Nucleus accumbens (tissue), 56 donors: ENCODE data around the gene SPINDOC.
"Not testable (repeated sequence)": the region's sequence is repeated elsewhere in the genome, so short reads cannot be mapped to it uniquely, and the experiment has no call there.

Source experiments
- DNase-seq, 56 donors: peaks; one replicate each; lab custom pipeline; 2025; lab: John Stamatoyannopoulos, UW

The SPINDOC gene

DNA sequence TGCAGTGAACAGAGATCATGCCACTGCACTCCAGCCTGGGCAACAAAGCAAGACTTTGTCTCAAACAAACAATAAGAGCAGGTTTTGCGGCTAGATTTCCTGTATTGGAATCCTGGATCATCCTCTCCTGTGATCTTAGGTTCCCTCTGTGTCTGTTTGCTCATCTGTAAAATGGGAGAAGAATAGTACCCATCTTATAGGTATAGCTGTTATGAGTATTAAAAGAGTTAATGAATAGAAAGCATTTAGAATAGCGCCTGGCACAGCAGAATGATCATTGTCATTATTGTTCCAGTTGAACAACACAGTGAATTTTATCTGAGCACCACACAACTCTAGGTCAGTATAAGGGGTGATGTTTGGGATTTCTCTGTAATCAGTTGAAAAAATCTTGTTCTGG lies 36.4 kb downstream of the SPINDOC start:
- DNase-seq: no peak

DNA sequence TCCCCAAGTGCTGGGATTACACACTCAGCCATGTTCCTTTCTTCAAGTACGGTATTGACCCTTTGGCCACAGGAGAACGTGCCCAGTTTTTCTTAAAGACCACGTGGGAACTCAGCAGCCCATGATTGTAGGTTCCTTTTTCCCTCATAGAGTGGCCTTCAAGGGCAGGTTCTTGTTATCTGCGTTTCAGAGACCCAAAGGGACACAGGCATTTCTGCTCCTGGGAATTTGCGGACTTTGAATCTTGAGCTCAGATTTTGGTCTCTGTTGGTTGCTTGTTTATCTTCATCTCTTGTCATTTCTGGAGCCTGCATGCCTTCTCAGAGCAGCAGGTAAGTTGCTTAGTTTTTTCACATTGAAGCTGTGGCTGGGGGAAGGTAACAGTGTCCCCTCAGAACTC lies 37.7 kb downstream of the SPINDOC start:
- no peak for DNase-seq

DNA sequence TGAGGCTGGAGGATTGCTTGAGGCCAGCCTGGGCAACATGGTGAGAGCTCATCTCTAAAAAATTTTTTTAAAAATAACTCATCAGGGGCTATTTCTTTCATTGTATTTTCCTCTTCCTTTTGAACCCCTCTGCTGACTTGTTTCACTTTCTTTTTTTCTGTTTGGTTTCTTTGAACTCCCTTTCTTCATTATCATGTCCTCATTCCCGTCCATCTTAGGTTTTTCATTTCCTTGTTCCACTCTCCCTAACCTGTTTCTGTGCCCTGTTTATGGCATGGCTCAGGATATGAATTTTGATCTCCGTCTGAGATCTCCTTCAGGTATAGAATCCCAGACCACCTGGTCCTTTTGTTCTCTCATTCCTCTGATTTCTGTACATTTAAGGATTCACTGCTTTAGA lies 38.1 kb downstream of the SPINDOC start:
- DNase-seq: no peak

DNA sequence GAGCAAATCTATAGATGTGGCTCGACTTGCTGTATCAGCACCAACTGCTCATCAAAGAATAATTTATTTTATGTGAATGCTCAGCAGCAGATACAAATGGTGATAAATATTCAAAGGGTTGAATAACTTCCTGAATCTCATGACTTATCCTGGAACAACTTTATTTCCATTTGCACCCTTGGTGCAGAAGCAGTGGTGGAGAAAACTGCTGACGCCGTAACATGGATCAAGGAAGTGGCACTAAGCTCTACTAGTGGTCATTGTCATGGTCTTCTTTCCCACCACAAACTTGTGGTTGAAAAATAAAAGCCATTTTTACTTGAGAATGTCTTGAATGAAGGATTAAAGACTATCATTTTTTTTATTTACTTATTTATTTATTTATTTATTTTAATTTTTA lies 40.2 kb downstream of the SPINDOC start:
- DNase-seq: no peak

DNA sequence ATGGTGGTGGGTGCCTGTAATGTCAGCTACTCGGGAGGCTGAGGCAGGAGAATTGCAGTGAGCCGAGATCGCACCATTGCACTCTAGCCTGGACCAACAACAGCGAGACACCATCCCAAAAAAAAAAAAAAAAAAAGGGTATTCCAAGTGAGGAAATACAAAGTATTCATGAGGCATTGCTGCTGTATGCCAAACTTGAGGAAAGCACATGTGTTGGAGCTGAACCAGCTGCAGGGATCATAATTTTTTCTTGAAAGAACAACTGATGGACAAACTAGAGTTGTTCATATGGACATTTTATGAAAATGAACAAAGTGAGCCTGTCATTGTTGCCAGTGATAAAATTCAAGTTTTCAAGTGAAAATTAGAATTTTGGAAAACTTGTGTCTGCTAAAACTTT lies 41.4 kb downstream of the SPINDOC start:
- DNase-seq: no peak

DNA sequence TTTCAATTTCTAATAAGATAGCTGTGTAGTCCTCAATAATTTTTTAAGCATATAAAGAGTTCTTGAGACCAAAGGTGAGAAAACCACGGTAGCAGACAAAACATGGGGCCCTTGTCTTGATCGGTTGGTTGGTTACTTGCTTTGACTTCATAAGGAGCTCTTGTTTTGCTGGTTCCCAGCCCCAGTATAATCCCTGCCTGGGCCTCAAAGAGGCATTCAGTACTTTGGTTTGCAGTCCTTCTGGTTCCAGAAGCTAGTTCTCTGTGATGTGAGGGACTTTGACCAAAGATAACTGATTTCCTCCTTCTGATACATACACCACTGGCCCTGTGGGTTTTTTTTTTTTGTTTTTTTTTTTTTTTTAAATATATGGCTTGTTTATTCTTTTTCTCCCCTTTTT lies 42.7 kb downstream of the SPINDOC start:
- no peak for DNase-seq

DNA sequence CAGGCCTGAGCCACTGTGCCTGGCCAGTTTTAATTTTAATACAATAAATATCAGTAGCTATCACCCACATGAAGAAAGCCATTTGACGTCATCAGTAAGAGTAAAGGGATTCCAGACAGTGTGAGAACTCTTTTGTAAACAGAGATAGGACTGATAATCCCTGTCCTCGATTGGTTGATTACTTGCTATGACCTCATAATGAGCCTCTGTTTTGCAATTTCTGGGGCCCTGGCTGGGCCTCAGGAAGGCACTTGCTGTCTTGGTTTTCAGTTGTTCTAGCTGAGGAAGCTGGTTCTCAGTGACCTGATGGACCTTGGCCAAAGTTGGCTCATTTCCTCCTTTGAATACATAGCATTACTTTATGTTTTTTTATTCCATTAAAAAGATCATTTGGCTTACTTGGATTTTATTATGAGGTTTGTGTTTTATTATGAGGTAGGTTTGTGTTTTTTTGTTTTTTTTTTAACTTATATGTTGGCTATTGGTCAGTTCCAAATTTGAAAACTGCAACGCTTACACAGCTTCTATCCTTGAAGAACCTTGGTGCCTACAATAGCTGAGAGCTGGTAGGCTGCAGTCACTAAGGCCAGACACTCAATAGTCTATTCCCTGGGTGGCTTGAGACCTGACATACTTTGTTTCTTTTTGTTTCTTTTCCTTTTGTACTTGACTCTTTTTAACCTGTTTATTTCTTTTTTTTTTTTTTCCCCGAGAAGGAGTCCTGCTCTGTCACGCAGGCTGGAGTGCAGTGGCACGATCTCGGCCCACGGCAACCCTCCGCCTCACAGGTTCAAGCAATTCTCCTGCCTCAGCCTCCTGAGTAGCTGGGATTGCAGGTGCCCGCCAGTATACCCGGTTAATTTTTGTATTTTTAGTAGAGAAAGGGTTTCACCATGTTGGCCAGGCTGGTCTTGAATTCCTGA lies 45.6 kb downstream of the SPINDOC start:
- no peak for DNase-seq

DNA sequence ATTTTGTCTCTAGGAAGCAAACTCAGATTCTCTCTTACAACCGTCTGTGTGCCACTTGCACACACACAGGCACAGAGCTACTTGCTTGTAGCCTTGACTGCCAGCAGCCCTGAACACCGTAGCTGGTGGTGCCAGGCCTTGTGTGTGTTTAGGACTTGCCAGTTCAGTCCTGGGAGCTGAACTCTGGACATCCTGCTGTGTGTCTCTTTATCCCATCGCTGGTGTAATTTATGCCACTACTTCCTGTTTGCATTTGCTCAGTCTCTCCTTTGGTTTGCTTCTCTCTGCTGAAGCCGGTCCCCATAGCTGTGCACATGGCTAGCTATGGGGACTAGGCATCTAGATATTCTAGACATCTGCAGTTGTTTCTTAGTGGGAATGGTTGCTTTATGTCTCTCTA lies 49.7 kb downstream of the SPINDOC start:
- DNase-seq: no peak

DNA sequence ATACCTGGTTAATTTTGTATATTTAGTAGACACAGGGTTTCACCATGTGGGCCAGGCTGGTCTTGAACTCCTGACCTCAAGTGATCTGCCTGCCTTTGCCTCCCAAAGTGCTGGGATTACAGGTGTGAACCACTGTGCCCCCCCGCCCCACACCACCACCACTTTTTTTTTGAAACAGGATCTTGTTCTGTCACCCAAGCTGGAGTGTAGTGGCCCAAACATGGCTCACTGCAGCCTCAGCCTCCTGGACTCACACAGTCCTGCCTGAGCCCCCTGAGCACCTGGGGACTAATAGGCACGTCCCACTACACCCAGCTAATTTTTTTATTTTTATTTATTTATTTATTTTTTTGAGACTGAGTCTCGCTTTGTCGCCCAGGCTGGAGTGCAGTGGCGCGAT lies 50.4 kb downstream of the SPINDOC start:
- not testable (repeated sequence) for DNase-seq

DNA sequence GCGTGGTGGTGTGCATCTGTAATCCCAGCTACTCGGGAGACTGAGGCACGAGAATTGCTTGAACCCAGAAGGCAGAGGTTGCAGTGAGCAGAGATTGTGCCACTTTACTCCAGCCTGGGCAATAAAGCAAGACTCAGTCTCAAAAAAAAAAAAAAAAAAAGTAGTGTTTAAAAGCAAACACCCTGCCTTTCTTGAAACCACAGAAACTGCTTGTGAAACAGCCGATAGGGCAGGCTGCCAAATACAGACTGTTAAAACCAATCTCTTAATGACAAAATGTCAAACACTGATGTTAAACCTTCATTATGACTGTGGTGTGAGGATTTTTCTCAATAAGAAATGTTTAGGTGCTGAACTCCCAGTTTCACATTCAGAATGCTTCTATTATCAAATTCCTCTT lies 53.0 kb downstream of the SPINDOC start:
- peak in 1 of 56 donors; percentile 42 for DNase-seq

DNA sequence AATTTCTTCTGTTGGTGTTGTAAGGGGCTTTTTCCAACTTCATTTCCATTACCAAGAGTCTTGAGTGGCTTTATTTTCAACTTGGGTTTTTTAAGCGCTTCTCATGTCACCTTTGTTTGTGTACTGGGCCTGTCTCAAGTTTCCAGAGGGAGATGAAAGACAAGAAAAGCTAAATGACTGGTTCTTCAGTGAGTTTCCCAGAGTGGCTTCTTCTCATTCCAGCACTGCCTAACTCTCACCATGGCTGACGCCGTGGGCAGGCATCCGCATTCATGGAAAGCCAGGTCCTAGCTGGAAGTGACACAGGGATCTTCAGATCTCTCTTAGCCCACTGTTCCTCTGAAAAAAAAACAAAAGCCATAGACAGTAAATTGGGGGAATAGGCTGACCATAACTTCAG lies 54.3 kb downstream of the SPINDOC start:
- no peak for DNase-seq

DNA sequence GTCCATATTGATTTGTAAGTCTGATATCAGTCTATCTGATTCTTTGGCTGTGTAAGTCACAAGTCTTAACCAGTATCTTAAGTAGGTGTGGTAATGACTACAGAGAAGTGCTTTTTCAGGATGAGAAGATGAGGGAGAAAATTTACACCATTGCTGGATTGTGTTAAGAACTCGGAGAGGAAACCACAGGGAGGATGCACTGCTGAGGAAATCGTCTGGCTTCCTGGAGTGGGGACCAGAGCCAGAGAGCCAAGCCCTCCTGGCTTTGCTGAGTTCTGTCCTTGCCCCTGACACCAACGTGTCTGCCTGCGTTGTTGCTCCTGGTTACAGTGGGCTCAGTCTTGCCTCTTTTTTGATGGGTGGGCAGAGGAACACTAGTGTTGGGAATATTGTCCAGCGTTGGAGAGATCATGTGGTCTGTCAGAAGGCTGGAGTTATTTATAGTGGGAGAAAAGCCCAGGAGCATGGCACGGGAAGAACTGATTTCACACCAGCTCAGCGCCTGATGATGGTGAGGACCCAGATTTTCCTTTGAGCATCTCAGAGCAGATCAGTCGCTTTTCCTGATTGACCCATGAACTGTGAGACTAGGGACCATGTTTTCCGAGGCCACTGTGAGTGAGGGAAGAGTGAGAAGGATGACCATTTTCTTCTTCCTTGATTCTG lies 55.3 kb downstream of the SPINDOC start:
- DNase-seq: no peak

DNA sequence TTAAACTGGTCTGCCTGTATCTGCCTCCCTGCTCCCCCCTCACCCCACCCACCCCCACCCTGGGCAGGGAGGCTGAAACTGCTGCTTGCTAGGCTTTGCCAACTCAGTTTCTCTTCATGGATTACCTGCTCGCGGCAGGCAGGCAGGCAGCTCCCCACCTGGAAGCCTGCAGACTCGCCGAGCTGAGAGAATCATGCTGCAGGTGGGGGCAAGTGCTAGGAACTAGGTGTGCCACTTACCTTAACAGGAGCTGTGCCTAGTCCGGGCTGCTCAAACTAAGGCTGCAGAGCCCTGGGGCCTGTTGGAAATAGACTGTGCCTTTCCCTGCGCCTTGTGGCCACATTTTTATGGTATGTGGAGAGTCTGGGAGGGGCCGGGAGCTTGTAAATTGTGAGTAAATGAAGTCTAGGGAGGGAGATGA lies 55.9 kb downstream of the SPINDOC start:
- peak in 1 of 56 donors; percentile 22 for DNase-seq

DNA sequence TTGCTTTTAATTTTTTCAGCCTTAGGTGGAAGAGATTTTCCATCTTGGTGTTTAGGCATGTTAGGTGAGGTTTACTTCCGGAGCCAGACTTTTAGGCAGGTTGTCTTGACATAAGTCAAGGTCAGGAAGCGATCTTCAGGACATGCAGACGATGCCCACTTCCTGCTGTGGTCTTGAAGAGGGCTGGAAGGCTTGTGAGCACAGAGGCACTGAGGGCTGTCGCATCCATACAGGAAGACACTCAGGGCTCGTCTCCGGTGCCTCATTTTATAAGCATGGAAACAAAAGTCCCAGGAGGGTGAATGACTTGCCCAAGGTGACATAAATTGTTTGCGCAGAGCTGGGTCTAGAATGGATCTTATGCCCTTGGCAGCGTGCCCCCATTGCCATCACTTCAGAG lies 56.4 kb downstream of the SPINDOC start:
- DNase-seq: no peak

DNA sequence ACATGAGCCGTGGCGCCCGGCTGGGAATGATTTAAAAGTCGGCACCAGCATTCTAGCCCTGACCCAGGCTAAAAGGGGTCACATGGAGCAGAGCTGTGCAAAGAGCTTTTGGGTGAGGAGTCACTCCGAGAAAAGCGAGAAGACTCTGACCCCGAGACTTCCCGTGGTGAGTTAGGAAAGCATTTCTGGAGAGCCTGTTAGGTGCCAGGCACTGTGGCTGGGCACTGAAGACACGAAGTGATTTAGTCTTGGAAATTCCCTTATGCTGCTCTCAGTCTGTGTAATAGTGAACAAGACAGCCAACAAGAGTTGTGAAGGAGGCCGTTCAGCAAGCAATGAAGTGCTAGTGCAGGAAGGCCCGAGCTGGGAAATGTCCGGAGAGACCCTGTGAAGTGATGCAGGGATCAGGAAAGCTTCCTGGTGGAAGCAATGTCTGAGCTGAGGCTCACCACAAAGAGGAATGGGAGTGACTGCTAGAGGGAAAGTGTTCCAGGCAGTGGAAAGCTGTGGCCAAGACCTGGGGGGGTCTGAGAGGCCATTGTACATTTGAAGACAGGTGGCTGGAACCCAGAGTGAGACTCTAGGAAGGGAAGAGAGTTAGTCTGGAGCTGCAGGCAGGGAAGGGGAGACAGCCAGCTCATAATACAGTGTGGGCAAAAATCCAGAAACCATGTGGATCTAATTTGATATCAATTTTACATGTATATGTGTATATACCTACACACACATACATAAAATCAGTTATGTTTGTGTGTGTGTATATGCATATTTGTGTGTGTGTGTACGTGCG lies 57.3 kb downstream of the SPINDOC start:
- DNase-seq: no peak

DNA sequence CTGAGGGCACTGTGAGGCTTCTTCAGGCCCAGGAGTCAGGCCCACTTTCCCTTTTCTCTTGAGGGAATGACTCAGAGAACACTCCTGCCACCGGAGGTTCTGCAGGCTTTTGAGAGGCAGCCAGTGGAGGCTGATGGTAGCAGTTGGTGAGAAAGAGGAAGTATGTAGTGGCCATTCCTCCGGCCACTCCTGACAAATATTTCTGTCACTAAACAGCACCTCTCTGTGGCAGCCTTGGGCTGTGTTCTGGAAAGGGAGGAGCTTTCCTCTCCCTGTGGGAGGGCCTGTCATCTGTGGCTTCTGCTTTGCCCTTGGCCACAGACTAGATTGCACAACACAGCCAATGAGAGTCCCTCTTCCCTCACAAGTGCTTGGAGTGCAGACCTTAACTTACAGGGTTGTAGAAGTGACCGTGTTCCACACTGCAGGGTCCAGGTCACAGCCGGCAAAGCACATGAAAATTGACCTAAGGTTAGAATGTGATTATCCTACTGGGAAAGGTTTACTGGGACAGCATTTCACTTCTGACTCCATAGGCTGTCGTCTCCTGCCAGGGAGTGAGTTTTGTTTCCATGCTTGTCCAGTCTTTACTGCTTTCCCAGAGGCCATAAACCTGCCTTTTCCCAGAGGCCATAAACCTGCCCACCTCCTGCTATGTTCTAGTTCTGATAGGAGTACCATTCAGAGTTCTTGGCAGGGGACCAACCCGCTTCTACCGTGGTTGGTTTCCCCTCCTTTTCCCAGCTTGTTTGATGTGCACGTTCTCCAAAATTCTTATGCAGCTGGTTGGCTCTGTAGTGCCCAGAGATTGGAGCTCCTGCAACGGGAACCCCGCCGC lies 58.9 kb downstream of the SPINDOC start:
- DNase-seq: peak in 51 of 56 donors; percentile 26 to 87 (median 67)

DNA sequence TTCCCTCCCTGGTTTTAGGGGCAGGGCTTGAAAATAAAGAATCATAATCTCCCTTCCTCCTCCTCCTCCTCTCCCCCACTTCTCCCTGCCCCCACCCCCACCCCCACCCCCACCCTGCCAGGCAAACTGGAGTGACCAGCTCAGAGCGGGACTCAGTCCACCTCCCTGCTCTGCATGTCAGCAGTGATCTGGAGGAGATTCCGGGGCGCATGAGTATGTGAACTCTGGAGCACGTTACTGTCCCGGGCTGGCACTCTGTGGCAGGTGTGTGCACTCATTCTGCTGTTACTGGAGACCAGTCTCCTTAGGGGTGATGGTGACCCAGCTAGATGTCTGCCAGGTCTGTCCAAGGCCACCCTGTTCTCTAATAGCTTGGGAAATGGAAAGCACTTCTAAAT lies 59.5 kb downstream of the SPINDOC start:
- DNase-seq: no peak

DNA sequence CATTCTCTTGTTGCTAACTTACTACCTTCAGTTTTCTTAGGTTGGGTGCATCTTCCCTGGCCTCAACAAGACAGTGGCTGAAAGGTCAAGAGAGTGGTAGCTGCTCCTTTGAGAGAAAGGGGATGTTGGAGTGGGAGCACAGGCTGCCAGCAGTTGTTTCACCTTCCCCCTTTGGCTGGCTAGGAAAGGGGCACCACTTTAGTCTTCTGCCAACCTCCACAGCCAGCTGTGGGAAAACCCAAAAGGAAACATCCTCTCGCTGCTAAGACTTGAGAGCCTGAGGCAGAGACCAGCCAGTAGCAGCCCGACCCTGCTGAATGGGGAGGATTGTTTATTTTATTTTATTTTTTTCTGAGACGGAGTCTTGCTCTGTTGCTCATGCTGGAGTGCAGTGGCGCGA lies 60.1 kb downstream of the SPINDOC start:
- no peak for DNase-seq

DNA sequence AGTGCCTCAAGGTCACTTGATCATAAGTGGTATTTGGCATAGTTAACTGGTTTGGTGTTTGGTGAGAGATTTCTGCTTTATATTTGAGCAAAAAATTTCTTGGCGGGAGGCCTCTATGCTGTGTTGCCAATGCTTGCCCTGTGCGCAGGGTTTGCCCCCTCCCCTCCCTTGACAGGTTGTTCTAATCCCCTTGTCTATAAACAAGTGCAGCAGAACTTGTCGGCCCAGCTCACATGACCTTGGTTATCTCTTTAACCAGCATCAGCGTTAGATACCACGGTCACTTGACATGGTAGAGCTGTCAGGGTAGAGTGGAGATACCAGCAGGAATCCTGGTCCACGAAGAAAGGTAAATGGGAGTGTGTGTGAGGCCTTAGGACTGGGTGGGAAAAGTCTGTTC lies 61.3 kb downstream of the SPINDOC start:
- no peak for DNase-seq

DNA sequence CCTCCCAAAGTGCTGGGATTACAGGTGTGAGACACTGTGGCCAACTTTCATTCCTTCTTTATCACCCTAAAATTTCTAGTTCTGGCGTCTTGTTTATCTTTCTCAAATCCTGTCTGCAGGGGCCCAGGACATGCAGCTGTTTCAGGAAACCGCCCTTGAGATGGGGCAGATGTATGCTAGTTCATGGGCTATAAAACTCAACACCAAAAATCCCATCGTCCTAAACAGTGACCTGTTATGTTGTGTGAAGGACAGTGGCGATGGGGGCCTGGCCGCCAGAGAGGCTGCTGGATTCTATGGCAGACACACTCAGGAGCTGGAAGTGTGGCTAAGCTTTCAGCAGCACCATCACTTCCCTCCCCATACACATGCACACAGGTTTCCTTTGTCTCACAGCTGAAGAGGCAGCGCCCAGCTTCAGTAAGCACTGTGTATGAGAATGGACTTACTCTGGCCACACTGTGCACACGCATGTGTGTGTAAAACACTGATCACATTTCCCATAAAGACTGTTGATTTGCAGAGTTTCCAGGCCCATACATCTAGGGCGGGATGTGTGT lies 62.3 kb downstream of the SPINDOC start:
- DNase-seq: no peak
